ENCODE results near the gene DSCAML1.
A peak's percentile ranks its signal among the peaks of the same experiment; 100 is the strongest.

The DSCAML1 gene

GRCh38 chr11:117550466-117550865 lies 246.6 kb downstream of the DSCAML1 start:
- Histone ChIP-seq H3K36me3 (ENCODE audit: control insufficient read depth, insufficient read depth, low read length) (no peaks in the 10 kb centered on the region), H3K27ac (ENCODE audit: low read depth, low read length, severe bottlenecking) (no peak overlapping the region), H3K4me1 (ENCODE audit: control insufficient read depth, insufficient read depth, low read length, poor library complexity, severe bottlenecking) (no peaks in the 10 kb centered on the region), H3K9me3 (ENCODE audit: control insufficient read depth, low read length) (no peaks in the 10 kb centered on the region), H3K4me3 (ENCODE audit: extremely low read depth, insufficient read depth, low read length, poor library complexity, severe bottlenecking) (no peak overlapping the region)
- WGBS, 2 experiments (ENCODE audit: insufficient coverage in 2 of 2), result 84 to 91% methylated on average over 5 to 7 of the region's 7 CpGs

GRCh38 chr11:117549417-117549816 lies 247.6 kb downstream of the DSCAML1 start:
- Histone ChIP-seq H3K4me3 (ENCODE audit: extremely low read depth, insufficient read depth, low read length, poor library complexity, severe bottlenecking) (no peak overlapping the region), H3K36me3 (ENCODE audit: control insufficient read depth, insufficient read depth, low read length) (no peaks in the 10 kb centered on the region), H3K9me3 (ENCODE audit: control insufficient read depth, low read length) (no peaks in the 10 kb centered on the region), H3K4me1 (ENCODE audit: control insufficient read depth, insufficient read depth, low read length, poor library complexity, severe bottlenecking) (no peaks in the 10 kb centered on the region), H3K27ac (ENCODE audit: low read depth, low read length, severe bottlenecking) (no peak overlapping the region)
- WGBS, 2 experiments (ENCODE audit: insufficient coverage in 2 of 2), result 96% methylated on average over 9 of the region's 9 CpGs

GRCh38 chr11:117548876-117549275 lies 248.1 kb downstream of the DSCAML1 start:
- Histone ChIP-seq H3K4me1 (ENCODE audit: control insufficient read depth, insufficient read depth, low read length, poor library complexity, severe bottlenecking) (no peaks in the 10 kb centered on the region), H3K9me3 (ENCODE audit: control insufficient read depth, low read length) (no peaks in the 10 kb centered on the region), H3K4me3 (ENCODE audit: extremely low read depth, insufficient read depth, low read length, poor library complexity, severe bottlenecking) (no peak overlapping the region), H3K27ac (ENCODE audit: low read depth, low read length, severe bottlenecking) (no peak overlapping the region), H3K36me3 (ENCODE audit: control insufficient read depth, insufficient read depth, low read length) (no peaks in the 10 kb centered on the region)
- WGBS, 2 experiments (ENCODE audit: insufficient coverage in 2 of 2), result 76 to 82% methylated on average over 2 of the region's 3 CpGs

GRCh38 chr11:117547946-117548345 lies 249.1 kb downstream of the DSCAML1 start:
- Histone ChIP-seq H3K4me3 (ENCODE audit: extremely low read depth, insufficient read depth, low read length, poor library complexity, severe bottlenecking) (no peak overlapping the region), H3K4me1 (ENCODE audit: control insufficient read depth, insufficient read depth, low read length, poor library complexity, severe bottlenecking) (no peaks in the 10 kb centered on the region), H3K36me3 (ENCODE audit: control insufficient read depth, insufficient read depth, low read length) (no peaks in the 10 kb centered on the region), H3K9me3 (ENCODE audit: control insufficient read depth, low read length) (no peaks in the 10 kb centered on the region), H3K27ac (ENCODE audit: low read depth, low read length, severe bottlenecking) (no peak overlapping the region)
- WGBS, 2 experiments (ENCODE audit: insufficient coverage in 2 of 2), result 94 to 97% methylated on average over 5 to 7 of the region's 7 CpGs

- H3K27ac ChIP-seq (ENCODE audit: low read depth, low read length, severe bottlenecking), result no peak overlapping the region
- H3K36me3 ChIP-seq (ENCODE audit: control insufficient read depth, insufficient read depth, low read length), result no peaks in the 10 kb centered on the region
- WGBS, 2 experiments (ENCODE audit: insufficient coverage in 2 of 2), result 63 to 69% methylated on average over 5 to 15 of the region's 16 CpGs
- no peaks in the 10 kb centered on the region for H3K9me3 ChIP-seq (ENCODE audit: control insufficient read depth, low read length)
- H3K4me1 ChIP-seq (ENCODE audit: control insufficient read depth, insufficient read depth, low read length, poor library complexity, severe bottlenecking), result no peaks in the 10 kb centered on the region
- no peak overlapping the region for H3K4me3 ChIP-seq (ENCODE audit: extremely low read depth, insufficient read depth, low read length, poor library complexity, severe bottlenecking)
Observed at GRCh38 chr11:117547195-117547850, 249.7 kb downstream of the DSCAML1 start.

- Histone ChIP-seq H3K9me3 (ENCODE audit: control insufficient read depth, low read length) (no peaks in the 10 kb centered on the region), H3K4me1 (ENCODE audit: control insufficient read depth, insufficient read depth, low read length, poor library complexity, severe bottlenecking) (no peaks in the 10 kb centered on the region), H3K36me3 (ENCODE audit: control insufficient read depth, insufficient read depth, low read length) (no peaks in the 10 kb centered on the region), H3K4me3 (ENCODE audit: extremely low read depth, insufficient read depth, low read length, poor library complexity, severe bottlenecking) (no peak overlapping the region), H3K27ac (ENCODE audit: low read depth, low read length, severe bottlenecking) (no peak overlapping the region)
- 66 to 78% methylated on average over 3 to 9 of the region's 12 CpGs for WGBS, 2 experiments (ENCODE audit: insufficient coverage in 2 of 2)
Observed at GRCh38 chr11:117546431-117547194, 250.4 kb downstream of the DSCAML1 start.

GRCh38 chr11:117545706-117546105 lies 251.3 kb downstream of the DSCAML1 start:
- no peaks in the 10 kb centered on the region for H3K36me3 ChIP-seq (ENCODE audit: control insufficient read depth, insufficient read depth, low read length)
- H3K4me1 ChIP-seq (ENCODE audit: control insufficient read depth, insufficient read depth, low read length, poor library complexity, severe bottlenecking), result no peaks in the 10 kb centered on the region
- H3K9me3 ChIP-seq (ENCODE audit: control insufficient read depth, low read length), result no peaks in the 10 kb centered on the region
- no peak overlapping the region for H3K4me3 ChIP-seq (ENCODE audit: extremely low read depth, insufficient read depth, low read length, poor library complexity, severe bottlenecking)
- 89 to 96% methylated on average over 9 to 11 of the region's 12 CpGs for WGBS, 2 experiments (ENCODE audit: insufficient coverage in 2 of 2)
- H3K27ac ChIP-seq (ENCODE audit: low read depth, low read length, severe bottlenecking), result no peak overlapping the region

- Histone ChIP-seq H3K27ac (ENCODE audit: low read depth, low read length, severe bottlenecking) (no peak overlapping the region), H3K4me3 (ENCODE audit: extremely low read depth, insufficient read depth, low read length, poor library complexity, severe bottlenecking) (no peak overlapping the region), H3K9me3 (ENCODE audit: control insufficient read depth, low read length) (no peaks in the 10 kb centered on the region), H3K4me1 (ENCODE audit: control insufficient read depth, insufficient read depth, low read length, poor library complexity, severe bottlenecking) (no peaks in the 10 kb centered on the region), H3K36me3 (ENCODE audit: control insufficient read depth, insufficient read depth, low read length) (no peaks in the 10 kb centered on the region)
- WGBS, 2 experiments (ENCODE audit: insufficient coverage in 2 of 2), result 94 to 95% methylated on average over 4 to 5 of the region's 6 CpGs
Observed at GRCh38 chr11:117544130-117544800, 252.8 kb downstream of the DSCAML1 start.

GRCh38 chr11:117541211-117541610 lies 255.8 kb downstream of the DSCAML1 start:
- WGBS, 2 experiments (ENCODE audit: insufficient coverage in 2 of 2), result 82% methylated on average over 2 of the region's 2 CpGs; no CpG with 5 or more reads in 1 of the 2 experiments
- H3K4me1 ChIP-seq (ENCODE audit: control insufficient read depth, insufficient read depth, low read length, poor library complexity, severe bottlenecking), result no peaks in the 10 kb centered on the region
- no peak overlapping the region for H3K4me3 ChIP-seq (ENCODE audit: extremely low read depth, insufficient read depth, low read length, poor library complexity, severe bottlenecking)
- no peak overlapping the region for H3K27ac ChIP-seq (ENCODE audit: low read depth, low read length, severe bottlenecking)
- H3K9me3 ChIP-seq (ENCODE audit: control insufficient read depth, low read length), result no peaks in the 10 kb centered on the region
- H3K36me3 ChIP-seq (ENCODE audit: control insufficient read depth, insufficient read depth, low read length), result no peaks in the 10 kb centered on the region

- no peak overlapping the region for H3K4me3 ChIP-seq (ENCODE audit: extremely low read depth, insufficient read depth, low read length, poor library complexity, severe bottlenecking)
- no peaks in the 10 kb centered on the region for H3K4me1 ChIP-seq (ENCODE audit: control insufficient read depth, insufficient read depth, low read length, poor library complexity, severe bottlenecking)
- H3K36me3 ChIP-seq (ENCODE audit: control insufficient read depth, insufficient read depth, low read length), result no peaks in the 10 kb centered on the region
- no peaks in the 10 kb centered on the region for H3K9me3 ChIP-seq (ENCODE audit: control insufficient read depth, low read length)
- peak overlapping the region; percentile 36 for H3K27ac ChIP-seq (ENCODE audit: low read depth, low read length, severe bottlenecking)
- WGBS, 2 experiments (ENCODE audit: insufficient coverage in 2 of 2), result 51 to 57% methylated on average over 7 of the region's 13 CpGs
Observed at GRCh38 chr11:117538263-117539135, 258.5 kb downstream of the DSCAML1 start.
